Liver (tissue), 3 donors: Measurements from ENCODE around the gene NLRP12.
"Not testable (repeated sequence)": the region's sequence is repeated elsewhere in the genome, so short reads cannot be mapped to it uniquely, and the experiment has no call there.

Experiments used
- ATF3 ChIP-seq: IDR thresholded peaks from 2 replicates; pipeline ENCODE4 v1.6.1; 2016; ENCODE audit warnings: antibody characterized with exemption
- CTCF ChIP-seq: fragments of 150-350 bp; IDR thresholded peaks from 2 replicates; pipeline ENCODE4 v1.5.1; 2017; ENCODE audit warnings: improper control_type of control experiment, low read depth, low read length; ENCODE audit not compliant: missing input control
- EGR1 ChIP-seq, 2 donors: IDR thresholded peaks; 2 replicates each; pipeline ENCODE4 v1.6.1; 2016 to 2018; ENCODE audit warnings: antibody characterized with exemption in 2 of 2, low read depth in 2 of 2
- GABPA ChIP-seq, 2 donors: IDR thresholded peaks in 1 of 2; conservative IDR thresholded peaks in 1 of 2; 2 replicates each; pipeline ENCODE4 v1.6.1; 2016; ENCODE audit warnings: antibody characterized with exemption in 2 of 2, mild to moderate bottlenecking in 1 of 2, moderate library complexity in 1 of 2
- HNF4A ChIP-seq, 2 donors: conservative IDR thresholded peaks; 2 replicates each; pipeline ENCODE4 v1.6.1; 2016; ENCODE audit warnings: antibody characterized with exemption in 2 of 2, mild to moderate bottlenecking in 2 of 2
- MAX ChIP-seq: IDR thresholded peaks from 2 replicates; pipeline ENCODE4 v1.6.1; 2016; ENCODE audit warnings: antibody characterized with exemption
- NR2F2 ChIP-seq: IDR thresholded peaks from 2 replicates; pipeline ENCODE4 v1.6.1; 2016; ENCODE audit warnings: antibody characterized with exemption
- RAD21 ChIP-seq, 2 donors: IDR thresholded peaks; 2 replicates each; pipeline ENCODE4 v1.6.1; 2016; ENCODE audit warnings: antibody characterized with exemption in 2 of 2, mild to moderate bottlenecking in 2 of 2
- REST ChIP-seq: IDR thresholded peaks from 2 replicates; pipeline ENCODE4 v1.6.1; 2016; ENCODE audit warnings: antibody characterized with exemption, mild to moderate bottlenecking
- TAF1 ChIP-seq: conservative IDR thresholded peaks from 2 replicates; pipeline ENCODE4 v1.6.1; 2016; ENCODE audit warnings: antibody characterized with exemption, mild to moderate bottlenecking
- ZBTB33 ChIP-seq: IDR thresholded peaks from 2 replicates; pipeline ENCODE4 v1.6.1; 2016; ENCODE audit warnings: antibody characterized with exemption
- donor health status: healthy.
- donor health status: healthy.

GRCh38 chr19:53840914-53841313 is 16.8 kb upstream of the NLRP12 start:
- not testable (repeated sequence) for TF ChIP-seq RAD21 (IDR thresholded peaks at IDR 0.05); ZBTB33; REST; CTCF; ATF3; GABPA (IDR thresholded peaks at IDR 0.05 in 1 of 2, conservative IDR thresholded peaks at IDR 0.05 in 1 of 2); EGR1 (IDR thresholded peaks at IDR 0.05; ENCODE audit: low read depth in 2 of 2); TAF1; HNF4A (conservative IDR thresholded peaks at IDR 0.05); MAX; NR2F2
